Stomach (tissue), 9 donors: ENCODE data around the gene XCL1. TPM values are rescaled to one million over a fixed set of nuclear protein-coding genes. Genes with fewer than 3 reads are reported as not detected.

ENCODE experiments used
- DNase-seq, 2 donors: peaks; one replicate each; pipeline versions ENCODE4 v3.0.0 to v3.0.0-alpha.2; 2013 to 2019
- H3K27ac ChIP-seq, 5 donors: fragments of 200-600 bp in 4 of 5; sonication (generic) in 4 of 5; one replicate each; pipeline ENCODE4 v1.5.1; 2013 to 2019; ENCODE audit warnings: mild to moderate bottlenecking in 1 of 5, moderate library complexity in 1 of 5
- H3K27me3 ChIP-seq, 3 donors: fragments of 200-600 bp; sonication (generic); one replicate each; pipeline ENCODE4 v1.5.1; 2017 to 2019; ENCODE audit warnings: mixed run types in 1 of 3
- H3K36me3 ChIP-seq, 4 donors: fragments of 200-600 bp; sonication (generic); 1 replicate in 3 of 4; 2 replicates in 1 of 4; pipeline ENCODE4 v1.5.1; 2016 to 2019
- H3K4me1 ChIP-seq, 4 donors: fragments of 200-600 bp; sonication (generic); one replicate each; pipeline ENCODE4 v1.5.1; 2016 to 2019
- H3K4me3 ChIP-seq, 4 donors: fragments of 200-600 bp; sonication (generic) in 3 of 4; one replicate each; pipeline ENCODE4 v1.5.1; 2016 to 2019; ENCODE audit warnings: mild to moderate bottlenecking in 1 of 4
- H3K9me3 ChIP-seq, 4 donors: fragments of 200-600 bp; sonication (generic); one replicate each; pipeline ENCODE4 v1.5.1; 2016 to 2019
- EP300 ChIP-seq: sonication (generic); formaldehyde crosslinking; IDR thresholded peaks from one replicate; pipeline ENCODE4 v1.6.1; 2017; ENCODE audit warnings: antibody characterized with exemption
- POLR2A ChIP-seq, 4 donors: fragments of 450-650 bp; IDR thresholded peaks; one replicate each; pipeline ENCODE4 v1.6.1; 2016; ENCODE audit warnings: antibody characterized with exemption in 4 of 4, control low read depth in 2 of 4, mild to moderate bottlenecking in 1 of 4, moderate library complexity in 1 of 4
- POLR2AphosphoS5 ChIP-seq, 3 donors: sonication (generic); formaldehyde crosslinking; IDR thresholded peaks; one replicate each; pipeline ENCODE4 v1.6.1; 2016; ENCODE audit warnings: antibody characterized with exemption in 3 of 3
- WGBS, 5 donors: extraction: QIAGEN DNeasy Blood & Tissue Kit in 3 of 5; methylation state at CpG; one replicate each; pipeline versions ENCODE4 v1.1.5 to v1.1.7; 2013 to 2018; 5-methylcytosine and 5-hydroxymethylcytosine counted together
- intact Hi-C: fragments of 100-400 bp; cut with DNase I; formaldehyde crosslinking; loops from one replicate; pipeline ENCODE4 v1.15.1; 2023; ENCODE audit warnings: low total_unique reads
- polyA plus RNA-seq, 3 donors: library from polyadenylated mRNA; stranded (reverse); fragments of 200-250 nt; gene quantifications; one replicate each; pipeline ENCODE4 v1.2.3, GENCODE V29; 2013
- total RNA-seq, 5 donors: library from RNA; depleted of rRNA; stranded (reverse); fragments of >200 nt; gene quantifications; one replicate each; pipeline versions ENCODE4 v1.1.0 to v1.2.3, GENCODE V29; 2014 to 2016
- TF ChIP-seq, protein P1 (sequence below), 7 experiments: fragments of 450-650 bp in 4 of 7; fragments of 200-600 bp in 3 of 7; sonication (generic) in 3 of 7; IDR thresholded peaks; one replicate each; pipeline ENCODE4 v1.5.1; 2016 to 2019; ENCODE audit warnings: antibody characterized with exemption in 7 of 7, control low read depth in 2 of 7, mild to moderate bottlenecking in 1 of 7
- donor health status: healthy with polysubstance abuse.
- donor health status: Bipolar disorder and iron deficiency.
- donor health status: healthy.

The XCL1 gene
- total and polyA plus RNA-seq, 8 donors: 0.23 TPM; not detected in 7

DNA sequence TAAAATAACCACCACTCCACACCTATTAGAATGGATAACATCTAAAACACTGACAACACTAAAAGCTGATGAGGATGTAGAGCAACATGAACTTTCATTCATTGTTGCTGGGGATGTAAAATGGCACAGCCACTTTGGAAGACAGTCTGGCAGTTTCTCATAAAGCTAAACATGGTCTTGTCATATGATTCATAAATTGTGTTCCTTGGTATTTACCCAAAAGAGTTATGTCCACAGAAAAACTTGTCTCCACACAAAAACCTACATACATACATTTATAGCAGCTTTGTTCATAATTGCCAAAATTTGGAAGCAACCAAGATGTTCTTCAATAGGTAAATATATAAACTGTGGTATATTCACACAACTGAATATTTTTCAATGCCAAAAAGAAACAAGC, 16.0 kb upstream of the XCL1 start:
- H3K27ac ChIP-seq: no peak overlapping the region
- H3K4me1 ChIP-seq: peaks cover 0 to 15% (median 0%) of the 10 kb centered on the region in 4 donors
- no peak for DNase-seq
- H3K36me3 ChIP-seq: no peaks in the 10 kb centered on the region
- H3K9me3 ChIP-seq: no peaks in the 10 kb centered on the region
- no peak for TF ChIP-seq EP300
- H3K4me3 ChIP-seq: no peak overlapping the region
- intact Hi-C loops: no loop called here
- no peaks in the 10 kb centered on the region for H3K27me3 ChIP-seq

DNA sequence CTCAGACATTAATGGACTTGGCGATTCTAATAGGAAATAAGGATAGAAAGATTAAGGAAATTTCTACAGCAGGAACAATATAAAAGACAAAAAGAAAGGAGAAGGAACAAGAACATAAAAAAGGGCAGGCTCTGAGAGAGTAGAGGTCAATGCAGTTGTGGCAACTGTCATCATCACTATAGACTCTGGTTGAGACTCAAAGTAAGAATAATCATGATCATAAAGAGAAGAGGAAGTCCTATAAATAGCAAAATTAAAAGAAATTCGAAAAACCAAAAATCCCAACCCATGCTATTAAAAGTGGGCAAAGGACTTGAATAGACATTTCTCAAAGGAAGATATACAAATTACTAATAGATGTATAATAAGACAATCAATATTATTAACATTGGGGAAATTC, 14.4 kb upstream of the XCL1 start:
- intact Hi-C loops: no loop called here
- H3K27me3 ChIP-seq: no peaks in the 10 kb centered on the region
- no peak overlapping the region for H3K4me3 ChIP-seq
- TF ChIP-seq POLR2AphosphoS5 (IDR thresholded peaks at IDR 0.05): no peak
- TF ChIP-seq, protein P1, sequence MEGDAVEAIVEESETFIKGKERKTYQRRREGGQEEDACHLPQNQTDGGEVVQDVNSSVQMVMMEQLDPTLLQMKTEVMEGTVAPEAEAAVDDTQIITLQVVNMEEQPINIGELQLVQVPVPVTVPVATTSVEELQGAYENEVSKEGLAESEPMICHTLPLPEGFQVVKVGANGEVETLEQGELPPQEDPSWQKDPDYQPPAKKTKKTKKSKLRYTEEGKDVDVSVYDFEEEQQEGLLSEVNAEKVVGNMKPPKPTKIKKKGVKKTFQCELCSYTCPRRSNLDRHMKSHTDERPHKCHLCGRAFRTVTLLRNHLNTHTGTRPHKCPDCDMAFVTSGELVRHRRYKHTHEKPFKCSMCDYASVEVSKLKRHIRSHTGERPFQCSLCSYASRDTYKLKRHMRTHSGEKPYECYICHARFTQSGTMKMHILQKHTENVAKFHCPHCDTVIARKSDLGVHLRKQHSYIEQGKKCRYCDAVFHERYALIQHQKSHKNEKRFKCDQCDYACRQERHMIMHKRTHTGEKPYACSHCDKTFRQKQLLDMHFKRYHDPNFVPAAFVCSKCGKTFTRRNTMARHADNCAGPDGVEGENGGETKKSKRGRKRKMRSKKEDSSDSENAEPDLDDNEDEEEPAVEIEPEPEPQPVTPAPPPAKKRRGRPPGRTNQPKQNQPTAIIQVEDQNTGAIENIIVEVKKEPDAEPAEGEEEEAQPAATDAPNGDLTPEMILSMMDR (IDR thresholded peaks at IDR 0.05): no peak
- no peak for TF ChIP-seq POLR2A (IDR thresholded peaks at IDR 0.05)
- no peak for TF ChIP-seq EP300
- DNase-seq: no peak
- no peaks in the 10 kb centered on the region for H3K9me3 ChIP-seq
- H3K4me1 ChIP-seq: peaks cover 0 to 7% (median 0%) of the 10 kb centered on the region in 4 donors
- 71 to 83% (median 81%) methylated on average over 2 of the region's 2 CpGs for WGBS, 5 donors
- H3K27ac ChIP-seq: no peak overlapping the region
- H3K36me3 ChIP-seq: no peaks in the 10 kb centered on the region

DNA sequence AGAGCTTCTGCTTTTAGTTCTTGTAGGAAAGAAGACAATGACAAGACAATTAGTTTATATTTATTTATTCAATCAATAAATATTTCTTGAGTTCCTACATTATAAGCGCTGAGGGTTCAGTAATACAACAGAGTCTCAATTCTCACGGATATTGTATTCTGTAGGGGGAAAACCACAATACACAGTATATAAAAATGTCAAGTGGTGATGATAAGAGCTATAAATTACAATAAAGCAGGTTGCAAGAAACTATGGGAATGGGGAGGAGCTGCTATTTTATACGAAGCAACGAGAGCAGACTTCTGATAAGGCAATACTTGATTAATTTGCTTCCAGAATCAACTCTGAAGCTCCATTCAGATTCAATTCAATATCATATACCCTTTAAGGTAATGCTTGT, 10.6 kb upstream of the XCL1 start:
- H3K27ac ChIP-seq: no peak overlapping the region
- no peaks in the 10 kb centered on the region for H3K4me1 ChIP-seq
- no peak for TF ChIP-seq EP300
- TF ChIP-seq, protein P1 (IDR thresholded peaks at IDR 0.05): no peak
- TF ChIP-seq POLR2AphosphoS5 (IDR thresholded peaks at IDR 0.05): no peak
- no peak for TF ChIP-seq POLR2A (IDR thresholded peaks at IDR 0.05)
- no peaks in the 10 kb centered on the region for H3K36me3 ChIP-seq
- H3K4me3 ChIP-seq: no peak overlapping the region
- no peaks in the 10 kb centered on the region for H3K27me3 ChIP-seq
- 36 to 58% (median 47%) methylated on average over 4 of the region's 4 CpGs for WGBS, 5 donors
- intact Hi-C loops: no loop called here
- no peaks in the 10 kb centered on the region for H3K9me3 ChIP-seq
- no peak for DNase-seq

DNA sequence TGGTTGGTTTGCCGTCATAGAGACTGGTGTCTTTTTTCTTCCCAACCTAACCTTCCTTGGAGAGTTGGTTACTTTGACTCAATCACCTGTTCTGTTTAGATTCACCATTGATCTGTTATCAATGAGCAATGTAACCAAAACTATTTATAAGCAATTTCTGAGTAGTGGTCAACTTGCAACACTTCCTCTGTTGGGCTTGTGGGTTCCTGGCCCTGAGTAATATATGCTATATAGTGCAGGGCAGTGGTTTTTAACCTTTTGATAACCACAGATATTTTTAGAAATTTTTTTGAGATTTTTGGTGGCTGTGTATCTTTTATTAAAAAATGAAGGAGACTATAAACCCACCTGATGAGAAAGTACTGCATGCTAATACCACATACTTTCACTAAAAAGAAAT, 9.4 kb upstream of the XCL1 start:
- H3K36me3 ChIP-seq: no peaks in the 10 kb centered on the region
- no peaks in the 10 kb centered on the region for H3K4me1 ChIP-seq
- intact Hi-C loops: no loop called here
- 75 to 94% (median 88%) methylated on average over 1 of the region's 1 CpG for WGBS, 5 donors
- no peak overlapping the region for H3K4me3 ChIP-seq
- TF ChIP-seq EP300 (no peak), POLR2AphosphoS5 (IDR thresholded peaks at IDR 0.05) (no peak), POLR2A (IDR thresholded peaks at IDR 0.05) (no peak)
- TF ChIP-seq, protein P1 (IDR thresholded peaks at IDR 0.05): no peak
- H3K9me3 ChIP-seq: no peaks in the 10 kb centered on the region
- no peak for DNase-seq
- no peak overlapping the region for H3K27ac ChIP-seq
- H3K27me3 ChIP-seq: no peaks in the 10 kb centered on the region

DNA sequence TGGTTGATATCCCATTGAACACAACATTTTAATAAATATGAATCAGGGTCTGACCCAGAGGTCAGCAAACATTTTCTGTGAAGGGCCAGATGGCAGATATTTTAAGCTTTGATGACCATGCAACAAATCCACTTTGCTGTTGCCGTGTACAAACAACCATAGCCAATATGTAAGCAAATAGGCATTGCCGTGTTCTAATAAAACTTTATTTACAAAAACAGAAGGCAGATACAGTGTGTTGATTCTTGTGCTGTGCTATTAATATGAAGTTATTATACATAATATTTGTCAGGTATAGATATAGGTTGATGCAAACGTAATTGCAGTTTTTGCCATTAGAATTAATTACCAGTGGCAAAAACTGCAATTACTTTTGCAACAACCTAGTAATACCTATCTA, 8.8 kb upstream of the XCL1 start:
- Histone ChIP-seq H3K36me3 (no peaks in the 10 kb centered on the region), H3K27ac (no peak overlapping the region), H3K4me3 (no peak overlapping the region), H3K4me1 (no peaks in the 10 kb centered on the region), H3K9me3 (no peaks in the 10 kb centered on the region), H3K27me3 (no peaks in the 10 kb centered on the region)
- intact Hi-C loops: no loop called here
- DNase-seq: no peak
- WGBS, 5 donors: 89 to 96% (median 93%) methylated on average over 3 of the region's 3 CpGs
- TF ChIP-seq POLR2A (IDR thresholded peaks at IDR 0.05) (no peak), POLR2AphosphoS5 (IDR thresholded peaks at IDR 0.05) (no peak), EP300 (no peak)
- TF ChIP-seq, protein P1 (IDR thresholded peaks at IDR 0.05): no peak
